HG03460 (cell line): Measurements from ENCODE around the gene PYGB.
"Not testable (repeated sequence)": the region's sequence is repeated elsewhere in the genome, so short reads cannot be mapped to it uniquely, and the experiment has no call there.

Experiments used
- ATAC-seq: cut with Tn5 transposase; IDR thresholded peaks from one replicate; pipeline ENCODE4 v1.9.1; 2021; ENCODE audit not compliant: unreplicated experiment

The PYGB gene

GRCh38 chr20:25310268-25310920 lies 62.5 kb downstream of the PYGB start:
- peak; percentile 90 for ATAC-seq

GRCh38 chr20:25310921-25311728 lies 63.2 kb downstream of the PYGB start:
- ATAC-seq = no peak

GRCh38 chr20:25312716-25313115 lies 64.8 kb downstream of the PYGB start:
- not testable (repeated sequence) for ATAC-seq

- ATAC-seq = no peak
These were observed 65.7 kb downstream of the PYGB start for GRCh38 chr20:25313593-25313992.

GRCh38 chr20:25314497-25315417 lies 66.9 kb downstream of the PYGB start:
- no peak for ATAC-seq

- ATAC-seq = no peak
These were observed 67.7 kb downstream of the PYGB start for GRCh38 chr20:25315418-25316210.

- ATAC-seq = no peak
These were observed 68.8 kb downstream of the PYGB start for GRCh38 chr20:25316506-25317190.

GRCh38 chr20:25317351-25318075 lies 69.6 kb downstream of the PYGB start:
- ATAC-seq = no peak

- peak; percentile 79 for ATAC-seq
These were observed 70.8 kb downstream of the PYGB start for GRCh38 chr20:25318471-25319240.

- ATAC-seq = no peak
These were observed 71.6 kb downstream of the PYGB start for GRCh38 chr20:25319241-25320034.

- ATAC-seq = no peak
These were observed 72.3 kb downstream of the PYGB start for GRCh38 chr20:25320035-25320800.

GRCh38 chr20:25321262-25321831 lies 73.5 kb downstream of the PYGB start:
- no peak for ATAC-seq

- no peak for ATAC-seq
These were observed 74.1 kb downstream of the PYGB start for GRCh38 chr20:25321991-25322390.

GRCh38 chr20:25323496-25324246 lies 75.8 kb downstream of the PYGB start:
- no peak for ATAC-seq

GRCh38 chr20:25324412-25324811 lies 76.5 kb downstream of the PYGB start:
- ATAC-seq = no peak

GRCh38 chr20:25325073-25325472 lies 77.2 kb downstream of the PYGB start:
- no peak for ATAC-seq
